Caco-2 (cell line): Measurements from ENCODE around the gene CARS2. TPM values are rescaled to one million over a fixed set of nuclear protein-coding genes. Genes with fewer than 3 reads are reported as not detected.

ENCODE experiments used
- BruUV-seq: library from RNA; stranded (reverse); fragments of 400-500 nt; replicated peaks from 2 replicates; lab custom pipeline; 2021; lab: Mats Ljungman, UMichigan
- CTCF ChIA-PET: fragments of 300-600 bp; sonication (Branson Sonifier 250); formaldehyde crosslinking; loops from one replicate; lab custom pipeline; 2022; ENCODE audit warnings: antibody characterized with exemption; lab: Charles Lee
- POLR2A ChIA-PET: fragments of 300-600 bp; sonication (Branson Sonifier 250); formaldehyde crosslinking; loops from one replicate; lab custom pipeline; 2022; ENCODE audit warnings: antibody characterized with exemption; lab: Charles Lee
- DNase-seq, 2 experiments: peaks; one replicate each; pipeline versions ENCODE4 v3.0.0 to v3.0.0-alpha.2; 2020 to 2022
- H3K27me3 ChIP-seq: replicated peaks from 2 replicates; pipeline ENCODE4 v1.6.0; 2011; ENCODE audit warnings: low read length; ENCODE audit not compliant: control insufficient read depth, insufficient read depth
- H3K36me3 ChIP-seq: 2 replicates; pipeline ENCODE4 v1.5.1; 2011; ENCODE audit warnings: low read length; ENCODE audit not compliant: control insufficient read depth, insufficient read depth
- H3K4me1 ChIP-seq: fragments of 250-450 bp; sonication (Bioruptor Pico); 2 replicates; pipeline ENCODE4 v1.5.1; 2020; ENCODE audit warnings: mild to moderate bottlenecking
- H3K4me3 ChIP-seq: 2 replicates; pipeline ENCODE4 v1.5.1; 2011; ENCODE audit warnings: low read depth, mild to moderate bottlenecking, control low read depth, low read length
- H3K9me3 ChIP-seq: fragments of 250-450 bp; sonication (Bioruptor Pico); 2 replicates; pipeline ENCODE4 v1.5.1; 2020; ENCODE audit warnings: mild to moderate bottlenecking, moderate library complexity
- H3K27ac Mint-ChIP-seq: one replicate; pipeline ENCODE4 v1.8.0; 2022; ENCODE audit warnings: mixed read lengths; ENCODE audit not compliant: unreplicated experiment
- H3K27me3 Mint-ChIP-seq: one replicate; pipeline ENCODE4 v1.8.0; 2022; ENCODE audit warnings: mixed read lengths; ENCODE audit not compliant: insufficient read depth, unreplicated experiment
- H3K36me3 Mint-ChIP-seq: one replicate; pipeline ENCODE4 v1.8.0; 2022; ENCODE audit warnings: mild to moderate bottlenecking, mixed read lengths; ENCODE audit not compliant: insufficient read depth, unreplicated experiment
- H3K4me1 Mint-ChIP-seq: one replicate; pipeline ENCODE4 v1.8.0; 2022; ENCODE audit warnings: low read depth, mixed read lengths; ENCODE audit not compliant: unreplicated experiment
- H3K4me3 Mint-ChIP-seq: one replicate; pipeline ENCODE4 v1.8.0; 2022; ENCODE audit warnings: mild to moderate bottlenecking, moderate library complexity, mixed read lengths; ENCODE audit not compliant: unreplicated experiment
- H3K9me3 Mint-ChIP-seq: one replicate; pipeline ENCODE4 v1.8.0; 2022; ENCODE audit warnings: mixed read lengths; ENCODE audit not compliant: unreplicated experiment
- intact Hi-C: fragments of 100-400 bp; cut with micrococcal nuclease; formaldehyde crosslinking; loops from one replicate; pipeline ENCODE4 v1.10.0; 2022; ENCODE audit not compliant: unreplicated experiment
- total RNA-seq: library from RNA; stranded (reverse); gene quantifications from 2 replicates; pipeline ENCODE4 v1.2.3, GENCODE V29; 2022
- TF ChIP-seq, protein P1 (sequence below), 2 experiments: fragments of 200-600 bp in 1 of 2; IDR thresholded peaks; 1 replicate in 1 of 2; 2 replicates in 1 of 2; pipeline versions ENCODE4 v1.5.1 to v1.8.0; 2011 to 2022; ENCODE audit warnings: antibody characterized with exemption in 1 of 2, control low read depth in 1 of 2, inconsistent platforms in 1 of 2, low read depth in 1 of 2, low read length in 1 of 2, mild to moderate bottlenecking in 1 of 2, moderate library complexity in 1 of 2; ENCODE audit not compliant: insufficient read depth in 1 of 2, severe bottlenecking in 1 of 2, unreplicated experiment in 1 of 2

Gene CARS2
- total RNA-seq, 1 experiment from 2014 or later: 63.1 TPM

GRCh38 chr13:110600980-110601379 lies 104.9 kb downstream of the CARS2 start:
- BruUV-seq: no TSS peak
- intact Hi-C loops: loop anchor here (2.0 kb wide), 1 partner anchor 16 kb away; no protein-coding TSS in a partner anchor
- peaks cover 12% of the 10 kb centered on the region for H3K36me3 Mint-ChIP-seq

GRCh38 chr13:110600261-110600819 lies 105.6 kb downstream of the CARS2 start:
- CTCF ChIA-PET: interaction anchor here (0.5 to 1.6 kb wide), 4 partner anchors 10 to 224 kb away, joined by 4 to 10 read pairs (median 6); no protein-coding TSS in a partner anchor
- Mint-ChIP-seq H3K9me3 (peaks cover 8% of the 10 kb centered on the region), H3K27me3 (no peaks in the 10 kb centered on the region), H3K27ac (peak overlapping the region; percentile 52), H3K36me3 (peaks cover 12% of the 10 kb centered on the region), H3K4me3 (peak overlapping the region; percentile 61), H3K4me1 (peaks cover 36% of the 10 kb centered on the region)
- POLR2A ChIA-PET: interaction anchor here (0.7 to 1.0 kb wide), 2 partner anchors 25 to 115 kb away, joined by 4 read pairs; no protein-coding TSS in a partner anchor
- intact Hi-C loops: loop anchor here (2.0 kb wide), 1 partner anchor 16 kb away; no protein-coding TSS in a partner anchor
- no TSS peak for BruUV-seq
- H3K4me1 ChIP-seq: peaks cover 40% of the 10 kb centered on the region
- TF ChIP-seq, protein P1, sequence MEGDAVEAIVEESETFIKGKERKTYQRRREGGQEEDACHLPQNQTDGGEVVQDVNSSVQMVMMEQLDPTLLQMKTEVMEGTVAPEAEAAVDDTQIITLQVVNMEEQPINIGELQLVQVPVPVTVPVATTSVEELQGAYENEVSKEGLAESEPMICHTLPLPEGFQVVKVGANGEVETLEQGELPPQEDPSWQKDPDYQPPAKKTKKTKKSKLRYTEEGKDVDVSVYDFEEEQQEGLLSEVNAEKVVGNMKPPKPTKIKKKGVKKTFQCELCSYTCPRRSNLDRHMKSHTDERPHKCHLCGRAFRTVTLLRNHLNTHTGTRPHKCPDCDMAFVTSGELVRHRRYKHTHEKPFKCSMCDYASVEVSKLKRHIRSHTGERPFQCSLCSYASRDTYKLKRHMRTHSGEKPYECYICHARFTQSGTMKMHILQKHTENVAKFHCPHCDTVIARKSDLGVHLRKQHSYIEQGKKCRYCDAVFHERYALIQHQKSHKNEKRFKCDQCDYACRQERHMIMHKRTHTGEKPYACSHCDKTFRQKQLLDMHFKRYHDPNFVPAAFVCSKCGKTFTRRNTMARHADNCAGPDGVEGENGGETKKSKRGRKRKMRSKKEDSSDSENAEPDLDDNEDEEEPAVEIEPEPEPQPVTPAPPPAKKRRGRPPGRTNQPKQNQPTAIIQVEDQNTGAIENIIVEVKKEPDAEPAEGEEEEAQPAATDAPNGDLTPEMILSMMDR (IDR thresholded peaks at IDR 0.05; ENCODE audit: insufficient read depth in 1 of 2, low read depth in 1 of 2, low read length in 1 of 2, severe bottlenecking in 1 of 2, unreplicated experiment in 1 of 2): no peak
- peak; percentile 76 to 79 for DNase-seq
- no peaks in the 10 kb centered on the region for H3K36me3 ChIP-seq
- no peaks in the 10 kb centered on the region for H3K27me3 ChIP-seq
- H3K4me3 ChIP-seq: no peak overlapping the region
- H3K9me3 ChIP-seq: no peaks in the 10 kb centered on the region

More at GRCh38 chr13:110600980-110601379, 104.9 kb downstream of the CARS2 start:
- H3K27me3 ChIP-seq: no peaks in the 10 kb centered on the region
- Mint-ChIP-seq H3K4me1 (peaks cover 36% of the 10 kb centered on the region), H3K4me3 (peak overlapping the region; percentile 61), H3K27ac (peak overlapping the region; percentile 52), H3K9me3 (peaks cover 8% of the 10 kb centered on the region), H3K27me3 (no peaks in the 10 kb centered on the region)
- DNase-seq: no peak
- H3K36me3 ChIP-seq: no peaks in the 10 kb centered on the region
- TF ChIP-seq, protein P1 (IDR thresholded peaks at IDR 0.05; ENCODE audit: insufficient read depth in 1 of 2, low read depth in 1 of 2, low read length in 1 of 2, severe bottlenecking in 1 of 2, unreplicated experiment in 1 of 2): no peak
- CTCF ChIA-PET: interaction anchor here (0.5 to 1.6 kb wide), 4 partner anchors 11 to 223 kb away, joined by 4 to 10 read pairs (median 6); no protein-coding TSS in a partner anchor
- no peaks in the 10 kb centered on the region for H3K9me3 ChIP-seq
- H3K4me3 ChIP-seq: no peak overlapping the region
- POLR2A ChIA-PET: interaction anchor here (0.7 to 1.0 kb wide), 2 partner anchors 24 to 114 kb away, joined by 4 read pairs; no protein-coding TSS in a partner anchor
- peaks cover 40% of the 10 kb centered on the region for H3K4me1 ChIP-seq

GRCh38 chr13:110597041-110597689 lies 108.8 kb downstream of the CARS2 start:
- CTCF ChIA-PET: no interaction called here
- Mint-ChIP-seq H3K9me3 (no peaks in the 10 kb centered on the region), H3K27ac (no peak overlapping the region), H3K4me1 (peaks cover 28% of the 10 kb centered on the region), H3K27me3 (no peaks in the 10 kb centered on the region), H3K36me3 (peaks cover 6% of the 10 kb centered on the region), H3K4me3 (no peak overlapping the region)
- no peak for DNase-seq
- intact Hi-C loops: loop anchor here (10.0 kb wide), 1 partner anchor 318 kb away; the partner anchor contains the start of gene ANKRD10
- no peaks in the 10 kb centered on the region for H3K27me3 ChIP-seq
- H3K36me3 ChIP-seq: no peaks in the 10 kb centered on the region
- no peak overlapping the region for H3K4me3 ChIP-seq
- TF ChIP-seq, protein P1 (IDR thresholded peaks at IDR 0.05; ENCODE audit: insufficient read depth in 1 of 2, low read depth in 1 of 2, low read length in 1 of 2, severe bottlenecking in 1 of 2, unreplicated experiment in 1 of 2): no peak
- BruUV-seq: no TSS peak
- no peaks in the 10 kb centered on the region for H3K9me3 ChIP-seq
- H3K4me1 ChIP-seq: peaks cover 34% of the 10 kb centered on the region
- POLR2A ChIA-PET: no interaction called here
